ENCODE measurements around the gene EDNRB. TPM values are rescaled to one million over a fixed set of nuclear protein-coding genes. Genes with fewer than 3 reads are reported as not detected.
A peak's percentile ranks its signal among the peaks of the same experiment; 100 is the strongest.

The EDNRB gene
- polyA plus RNA-seq, 3 donors: 0.08 to 0.53 (median 0.37) TPM

- Mint-ChIP-seq H3K4me3 (no peak overlapping the region), H3K27me3 (ENCODE audit: low read depth in 3 of 3) (peaks cover 0 to 1% (median 0%) of the 10 kb centered on the region in 3 donors), H3K4me1 (no peaks in the 10 kb centered on the region), H3K9me3 (peaks cover 0 to 8% (median 0%) of the 10 kb centered on the region in 7 donors), H3K36me3 (no peaks in the 10 kb centered on the region), H3K27ac (no peak overlapping the region)
- no peak overlapping the region for H3K9ac ChIP-seq (ENCODE audit: insufficient read depth, low read length, poor library complexity, severe bottlenecking)
- H3K27ac ChIP-seq (ENCODE audit: low read depth in 1 of 2, low read length in 2 of 2): no peak overlapping the region
- H3K79me2 ChIP-seq (ENCODE audit: insufficient read depth, low read length): no peaks in the 10 kb centered on the region
- H3K9me3 ChIP-seq (replicated peaks in 1 of 2; ENCODE audit: control insufficient read depth in 1 of 2, insufficient read depth in 1 of 2, low read length in 2 of 2): peaks cover 0 to under 1% of the 10 kb centered on the region in 2 donors
- H3K36me3 ChIP-seq (replicated peaks in 1 of 2; ENCODE audit: control insufficient read depth in 1 of 2, insufficient read depth in 2 of 2, low read length in 2 of 2): no peaks in the 10 kb centered on the region
- WGBS (ENCODE audit: insufficient coverage): no CpG with 5 or more reads among the region's 2 CpGs
- H3K27me3 ChIP-seq (ENCODE audit: control insufficient read depth in 2 of 2, insufficient read depth in 2 of 2, low read length in 2 of 2): no peaks in the 10 kb centered on the region
- H2AFZ ChIP-seq (ENCODE audit: insufficient read depth, low read depth, low read length, poor library complexity, severe bottlenecking): no peak overlapping the region
- no peak overlapping the region for H3K4me2 ChIP-seq (replicated peaks; ENCODE audit: extremely low read depth, low read length, poor library complexity, severe bottlenecking)
- TF ChIP-seq, protein P1, sequence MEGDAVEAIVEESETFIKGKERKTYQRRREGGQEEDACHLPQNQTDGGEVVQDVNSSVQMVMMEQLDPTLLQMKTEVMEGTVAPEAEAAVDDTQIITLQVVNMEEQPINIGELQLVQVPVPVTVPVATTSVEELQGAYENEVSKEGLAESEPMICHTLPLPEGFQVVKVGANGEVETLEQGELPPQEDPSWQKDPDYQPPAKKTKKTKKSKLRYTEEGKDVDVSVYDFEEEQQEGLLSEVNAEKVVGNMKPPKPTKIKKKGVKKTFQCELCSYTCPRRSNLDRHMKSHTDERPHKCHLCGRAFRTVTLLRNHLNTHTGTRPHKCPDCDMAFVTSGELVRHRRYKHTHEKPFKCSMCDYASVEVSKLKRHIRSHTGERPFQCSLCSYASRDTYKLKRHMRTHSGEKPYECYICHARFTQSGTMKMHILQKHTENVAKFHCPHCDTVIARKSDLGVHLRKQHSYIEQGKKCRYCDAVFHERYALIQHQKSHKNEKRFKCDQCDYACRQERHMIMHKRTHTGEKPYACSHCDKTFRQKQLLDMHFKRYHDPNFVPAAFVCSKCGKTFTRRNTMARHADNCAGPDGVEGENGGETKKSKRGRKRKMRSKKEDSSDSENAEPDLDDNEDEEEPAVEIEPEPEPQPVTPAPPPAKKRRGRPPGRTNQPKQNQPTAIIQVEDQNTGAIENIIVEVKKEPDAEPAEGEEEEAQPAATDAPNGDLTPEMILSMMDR (IDR thresholded peaks at IDR 0.05): no peak
- H3K4me3 ChIP-seq (replicated peaks in 1 of 3; ENCODE audit: low read depth in 2 of 3, low read length in 3 of 3): no peak overlapping the region
- H4K20me1 ChIP-seq (ENCODE audit: insufficient read depth, low read length): no peaks in the 10 kb centered on the region
- no peak for DNase-seq
- H3K4me1 ChIP-seq (ENCODE audit: control insufficient read depth in 1 of 2, insufficient read depth in 2 of 2, low read length in 2 of 2): no peaks in the 10 kb centered on the region
- intact Hi-C loops (cut with micrococcal nuclease): no loop called here
Measured at GRCh38 chr13:77908531-77908930, 10.1 kb downstream of the EDNRB start.

- no peak for DNase-seq
- Histone ChIP-seq H3K9me3 (replicated peaks in 1 of 2; ENCODE audit: control insufficient read depth in 1 of 2, insufficient read depth in 1 of 2, low read length in 2 of 2) (peaks cover 2 to 3% of the 10 kb centered on the region in 2 donors), H2AFZ (ENCODE audit: insufficient read depth, low read depth, low read length, poor library complexity, severe bottlenecking) (no peak overlapping the region), H3K36me3 (replicated peaks in 1 of 2; ENCODE audit: control insufficient read depth in 1 of 2, insufficient read depth in 2 of 2, low read length in 2 of 2) (no peaks in the 10 kb centered on the region), H3K9ac (ENCODE audit: insufficient read depth, low read length, poor library complexity, severe bottlenecking) (no peak overlapping the region), H3K27me3 (ENCODE audit: control insufficient read depth in 2 of 2, insufficient read depth in 2 of 2, low read length in 2 of 2) (no peaks in the 10 kb centered on the region), H3K4me2 (replicated peaks; ENCODE audit: extremely low read depth, low read length, poor library complexity, severe bottlenecking) (no peak overlapping the region), H3K4me3 (replicated peaks in 1 of 3; ENCODE audit: low read depth in 2 of 3, low read length in 3 of 3) (no peak overlapping the region), H3K27ac (ENCODE audit: low read depth in 1 of 2, low read length in 2 of 2) (no peak overlapping the region), H4K20me1 (ENCODE audit: insufficient read depth, low read length) (no peaks in the 10 kb centered on the region), H3K79me2 (ENCODE audit: insufficient read depth, low read length) (no peaks in the 10 kb centered on the region), H3K4me1 (ENCODE audit: control insufficient read depth in 1 of 2, insufficient read depth in 2 of 2, low read length in 2 of 2) (no peaks in the 10 kb centered on the region)
- TF ChIP-seq, protein P1 (IDR thresholded peaks at IDR 0.05): no peak
- intact Hi-C loops (cut with micrococcal nuclease): no loop called here
- peaks cover 0 to 1% of the 10 kb centered on the region in 2 donors for H3K36me3 Mint-ChIP-seq
- no peak overlapping the region for H3K4me3 Mint-ChIP-seq
- peaks cover 0 to 1% (median 0%) of the 10 kb centered on the region in 3 donors for H3K27me3 Mint-ChIP-seq (ENCODE audit: low read depth in 3 of 3)
- peak overlapping the region in 1 of 7 donors; percentile 58 for H3K27ac Mint-ChIP-seq
- H3K9me3 Mint-ChIP-seq: peaks cover 0 to 12% (median 2%) of the 10 kb centered on the region in 7 donors
- no peaks in the 10 kb centered on the region for H3K4me1 Mint-ChIP-seq
- WGBS (ENCODE audit: insufficient coverage): 100% methylated on average over 1 of the region's 5 CpGs
Measured at GRCh38 chr13:77907666-77908341, 10.8 kb downstream of the EDNRB start.
